Activated CD8-positive, alpha-beta memory T cell treated with anti-CD3 and anti-CD28 coated beads for 24 hours (primary cell): ENCODE data around the gene WDR45.

Experiments used
- DNase-seq: peaks from one replicate; pipeline ENCODE4 v3.0.0-alpha.2; 2020

Gene WDR45

GRCh38 chrX:49043220-49043986 lies 36.3 kb downstream of the WDR45 start, which contains the start of gene TFE3:
Gene TFE3 (minus strand): TSS chrX:49043357. CDS start chrX:49043226, 131 bp downstream.
- DNase-seq: peak; percentile 93

GRCh38 chrX:49042581-49043219 lies 37.0 kb downstream of the WDR45 start:
- no peak for DNase-seq

- no peak for DNase-seq
These were observed 37.7 kb downstream of the WDR45 start for GRCh38 chrX:49041744-49042580.

- no peak for DNase-seq
These were observed 39.2 kb downstream of the WDR45 start for GRCh38 chrX:49040376-49040955.

- peak; percentile 70 for DNase-seq
These were observed 39.9 kb downstream of the WDR45 start for GRCh38 chrX:49039598-49040375.

- no peak for DNase-seq
These were observed 41.7 kb downstream of the WDR45 start for GRCh38 chrX:49037883-49038475.

GRCh38 chrX:49030283-49030682 lies 49.4 kb downstream of the WDR45 start:
- DNase-seq: no peak

- DNase-seq: no peak
These were observed 49.8 kb downstream of the WDR45 start for GRCh38 chrX:49029876-49030275.
